ENCODE measurements around the gene NLRP14. TPM values are rescaled to one million over a fixed set of nuclear protein-coding genes. Genes with fewer than 3 reads are reported as not detected.
A peak's percentile ranks its signal among the peaks of the same experiment; 100 is the strongest.

NLRP14 gene
- total RNA-seq, 1 donor from 2014 or later: not detected

GRCh38 chr11:7088921-7089320, 68.6 kb downstream of the NLRP14 start, which contains the start of gene RBMXL2:
Gene RBMXL2 (plus strand): TSS chr11:7088998. CDS start chr11:7089121, 123 bp downstream.
- H3K4me3 Mint-ChIP-seq (ENCODE audit: unreplicated experiment): no peak within 1 kb of the TSS
- no peaks in the 10 kb centered on the region for H3K9me3 Mint-ChIP-seq (ENCODE audit: unreplicated experiment)
- H3K27me3 Mint-ChIP-seq (ENCODE audit: unreplicated experiment): no peaks in the 10 kb centered on the region
- H3K36me3 Mint-ChIP-seq (ENCODE audit: unreplicated experiment): no peaks in the 10 kb centered on the region
- TF ChIP-seq CTCF (IDR thresholded peaks at IDR 0.05; ENCODE audit: partially characterized antibody, unreplicated experiment): no peak
- no peak for DNase-seq
- H3K27ac Mint-ChIP-seq (ENCODE audit: unreplicated experiment): no peak within 1 kb of the TSS
- H3K4me1 Mint-ChIP-seq (ENCODE audit: low read depth, unreplicated experiment): no peaks in the 10 kb centered on the region

DNA sequence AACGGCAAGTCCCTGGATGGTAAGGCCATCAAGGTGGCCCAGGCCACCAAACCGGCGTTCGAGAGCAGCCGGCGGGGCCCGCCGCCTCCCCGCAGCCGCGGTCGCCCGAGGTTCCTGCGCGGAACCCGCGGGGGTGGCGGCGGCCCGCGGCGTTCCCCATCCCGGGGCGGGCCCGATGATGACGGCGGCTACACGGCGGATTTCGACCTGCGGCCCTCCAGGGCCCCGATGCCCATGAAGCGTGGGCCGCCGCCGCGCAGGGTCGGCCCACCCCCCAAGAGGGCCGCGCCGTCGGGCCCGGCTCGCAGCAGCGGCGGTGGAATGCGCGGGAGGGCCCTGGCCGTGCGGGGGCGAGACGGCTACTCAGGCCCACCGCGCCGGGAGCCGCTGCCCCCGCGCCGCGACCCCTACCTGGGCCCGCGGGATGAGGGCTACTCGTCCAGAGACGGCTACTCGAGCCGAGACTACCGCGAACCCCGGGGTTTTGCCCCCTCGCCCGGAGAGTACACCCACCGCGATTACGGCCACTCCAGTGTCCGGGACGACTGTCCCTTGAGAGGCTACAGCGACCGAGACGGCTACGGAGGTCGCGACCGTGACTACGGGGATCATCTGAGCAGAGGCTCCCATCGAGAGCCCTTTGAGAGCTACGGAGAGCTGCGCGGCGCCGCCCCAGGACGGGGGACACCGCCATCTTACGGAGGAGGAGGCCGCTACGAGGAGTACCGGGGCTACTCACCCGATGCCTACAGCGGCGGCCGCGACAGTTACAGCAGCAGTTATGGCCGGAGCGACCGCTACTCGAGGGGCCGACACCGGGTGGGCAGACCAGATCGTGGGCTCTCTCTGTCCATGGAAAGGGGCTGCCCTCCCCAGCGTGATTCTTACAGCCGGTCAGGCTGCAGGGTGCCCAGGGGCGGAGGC, 69.3 kb downstream of the NLRP14 start:
- TF ChIP-seq CTCF (IDR thresholded peaks at IDR 0.05; ENCODE audit: partially characterized antibody, unreplicated experiment): no peak
- no peak for DNase-seq
- Mint-ChIP-seq H3K27me3 (ENCODE audit: unreplicated experiment) (no peaks in the 10 kb centered on the region), H3K9me3 (ENCODE audit: unreplicated experiment) (no peaks in the 10 kb centered on the region), H3K4me1 (ENCODE audit: low read depth, unreplicated experiment) (no peaks in the 10 kb centered on the region), H3K36me3 (ENCODE audit: unreplicated experiment) (no peaks in the 10 kb centered on the region), H3K27ac (ENCODE audit: unreplicated experiment) (no peak overlapping the region), H3K4me3 (ENCODE audit: unreplicated experiment) (no peak overlapping the region)

- no peaks in the 10 kb centered on the region for H3K36me3 Mint-ChIP-seq (ENCODE audit: unreplicated experiment)
- no peaks in the 10 kb centered on the region for H3K9me3 Mint-ChIP-seq (ENCODE audit: unreplicated experiment)
- H3K4me1 Mint-ChIP-seq (ENCODE audit: low read depth, unreplicated experiment): no peaks in the 10 kb centered on the region
- no peak overlapping the region for H3K27ac Mint-ChIP-seq (ENCODE audit: unreplicated experiment)
- peak; percentile 56 for TF ChIP-seq CTCF (IDR thresholded peaks at IDR 0.05; ENCODE audit: partially characterized antibody, unreplicated experiment)
- H3K4me3 Mint-ChIP-seq (ENCODE audit: unreplicated experiment): no peak overlapping the region
- no peak for DNase-seq
- peaks cover 2% of the 10 kb centered on the region for H3K27me3 Mint-ChIP-seq (ENCODE audit: unreplicated experiment)
These were observed 78.1 kb downstream of the NLRP14 start for GRCh38 chr11:7098235-7098832.

GRCh38 chr11:7115780-7116179, 95.5 kb downstream of the NLRP14 start:
- H3K27me3 Mint-ChIP-seq (ENCODE audit: unreplicated experiment): no peaks in the 10 kb centered on the region
- H3K4me1 Mint-ChIP-seq (ENCODE audit: low read depth, unreplicated experiment): no peaks in the 10 kb centered on the region
- H3K4me3 Mint-ChIP-seq (ENCODE audit: unreplicated experiment): no peak overlapping the region
- no peaks in the 10 kb centered on the region for H3K36me3 Mint-ChIP-seq (ENCODE audit: unreplicated experiment)
- no peak for TF ChIP-seq CTCF (IDR thresholded peaks at IDR 0.05; ENCODE audit: partially characterized antibody, unreplicated experiment)
- H3K9me3 Mint-ChIP-seq (ENCODE audit: unreplicated experiment): no peaks in the 10 kb centered on the region
- no peak for DNase-seq
- no peak overlapping the region for H3K27ac Mint-ChIP-seq (ENCODE audit: unreplicated experiment)

GRCh38 chr11:7116370-7116769, 96.1 kb downstream of the NLRP14 start:
- Mint-ChIP-seq H3K36me3 (ENCODE audit: unreplicated experiment) (no peaks in the 10 kb centered on the region), H3K9me3 (ENCODE audit: unreplicated experiment) (no peaks in the 10 kb centered on the region), H3K27ac (ENCODE audit: unreplicated experiment) (no peak overlapping the region), H3K4me1 (ENCODE audit: low read depth, unreplicated experiment) (no peaks in the 10 kb centered on the region), H3K27me3 (ENCODE audit: unreplicated experiment) (no peaks in the 10 kb centered on the region), H3K4me3 (ENCODE audit: unreplicated experiment) (no peak overlapping the region)
- TF ChIP-seq CTCF (IDR thresholded peaks at IDR 0.05; ENCODE audit: partially characterized antibody, unreplicated experiment): no peak
- no peak for DNase-seq

Measured in glutamatergic neuron (in vitro differentiated cells).